Mucosa of rectum (tissue), 2 donors: ENCODE results near the gene SHC4.

Experiments
- H3K27ac ChIP-seq, 2 donors: one replicate each; pipeline ENCODE4 v1.7.0; 2013; ENCODE audit warnings: inconsistent platforms in 2 of 2, low read depth in 2 of 2, low read length in 2 of 2
- H3K27me3 ChIP-seq, 2 donors: one replicate each; pipeline ENCODE4 v1.7.0; 2013; ENCODE audit warnings: low read length in 2 of 2; ENCODE audit not compliant: control insufficient read depth in 2 of 2, insufficient read depth in 2 of 2
- H3K36me3 ChIP-seq, 2 donors: one replicate each; pipeline ENCODE4 v1.7.0; 2013; ENCODE audit warnings: low read length in 2 of 2; ENCODE audit not compliant: control insufficient read depth in 2 of 2, insufficient read depth in 2 of 2
- H3K4me1 ChIP-seq, 2 donors: one replicate each; pipeline ENCODE4 v1.7.0; 2013; ENCODE audit warnings: low read length in 2 of 2, mild to moderate bottlenecking in 1 of 2; ENCODE audit not compliant: control insufficient read depth in 2 of 2, insufficient read depth in 2 of 2
- H3K4me3 ChIP-seq, 2 donors: one replicate each; pipeline ENCODE4 v1.7.0; 2013; ENCODE audit warnings: low read length in 2 of 2
- H3K9ac ChIP-seq, 2 donors: one replicate each; pipeline ENCODE4 v1.7.0; 2013; ENCODE audit warnings: low read length in 2 of 2, low read depth in 1 of 2, mild to moderate bottlenecking in 1 of 2
- H3K9me3 ChIP-seq, 2 donors: one replicate each; pipeline ENCODE4 v1.7.0; 2013; ENCODE audit warnings: low read length in 2 of 2; ENCODE audit not compliant: control insufficient read depth in 2 of 2
- donor health status: healthy.
- donor health status: Normal muscosa, but diverticular disease.

Gene SHC4

DNA sequence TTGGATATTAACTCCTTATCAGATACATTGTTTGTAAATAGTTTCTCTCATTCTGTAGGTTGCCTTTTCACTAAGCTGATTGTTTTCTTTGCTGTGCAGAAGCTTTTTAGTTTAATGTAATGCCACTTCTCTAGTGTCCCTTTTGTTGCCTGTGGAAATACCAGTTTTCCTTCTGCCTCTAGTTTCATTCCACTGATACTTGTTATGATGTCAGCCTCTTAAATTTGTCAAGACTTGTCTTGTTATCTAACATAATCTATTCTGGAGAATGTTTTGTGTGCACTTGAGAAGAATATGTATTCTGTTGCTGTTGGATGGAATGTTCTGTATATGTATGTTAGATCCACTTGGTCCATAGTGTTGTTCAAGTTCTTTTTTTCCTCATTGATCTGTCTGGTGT, 134.8 kb downstream of the SHC4 start:
- Histone ChIP-seq H3K36me3 (no peaks in the 10 kb centered on the region), H3K4me3 (no peak overlapping the region), H3K27ac (no peak overlapping the region), H3K9me3 (no peaks in the 10 kb centered on the region), H3K27me3 (no peaks in the 10 kb centered on the region), H3K4me1 (no peaks in the 10 kb centered on the region), H3K9ac (no peak overlapping the region)

GRCh38 chr15:48828471-48828870, 135.2 kb downstream of the SHC4 start:
- Histone ChIP-seq H3K4me1 (no peaks in the 10 kb centered on the region), H3K4me3 (no peak overlapping the region), H3K36me3 (no peaks in the 10 kb centered on the region), H3K27me3 (no peaks in the 10 kb centered on the region), H3K27ac (no peak overlapping the region), H3K9ac (no peak overlapping the region), H3K9me3 (no peaks in the 10 kb centered on the region)

- H3K36me3 ChIP-seq = no peaks in the 10 kb centered on the region
- no peak overlapping the region for H3K9ac ChIP-seq
- H3K27ac ChIP-seq = no peak overlapping the region
- no peaks in the 10 kb centered on the region for H3K4me1 ChIP-seq
- H3K9me3 ChIP-seq = no peaks in the 10 kb centered on the region
- no peaks in the 10 kb centered on the region for H3K27me3 ChIP-seq
- no peak overlapping the region for H3K4me3 ChIP-seq
Observed at GRCh38 chr15:48825075-48825474, 138.6 kb downstream of the SHC4 start.

DNA sequence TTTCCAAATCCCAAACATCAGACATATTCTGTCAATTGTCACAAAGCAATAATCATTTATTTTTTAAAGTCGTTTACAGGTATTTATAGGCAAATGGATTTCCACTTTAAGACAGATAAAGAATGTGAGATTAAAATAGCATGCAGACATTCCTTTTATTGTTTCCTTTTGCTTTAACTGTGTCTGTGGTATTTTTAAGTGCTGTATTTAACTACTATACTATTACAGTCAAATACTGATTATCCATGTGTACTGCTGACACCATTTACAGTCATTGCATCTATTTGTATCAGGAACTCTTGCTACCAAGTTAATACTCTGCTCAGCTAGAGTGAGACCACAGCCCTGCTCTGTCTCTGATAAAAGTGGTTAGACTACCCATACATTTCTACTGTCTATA, 140.0 kb downstream of the SHC4 start:
- Histone ChIP-seq H3K9ac (no peak overlapping the region), H3K36me3 (no peaks in the 10 kb centered on the region), H3K9me3 (no peaks in the 10 kb centered on the region), H3K27ac (no peak overlapping the region), H3K27me3 (no peaks in the 10 kb centered on the region), H3K4me3 (no peak overlapping the region), H3K4me1 (no peaks in the 10 kb centered on the region)

DNA sequence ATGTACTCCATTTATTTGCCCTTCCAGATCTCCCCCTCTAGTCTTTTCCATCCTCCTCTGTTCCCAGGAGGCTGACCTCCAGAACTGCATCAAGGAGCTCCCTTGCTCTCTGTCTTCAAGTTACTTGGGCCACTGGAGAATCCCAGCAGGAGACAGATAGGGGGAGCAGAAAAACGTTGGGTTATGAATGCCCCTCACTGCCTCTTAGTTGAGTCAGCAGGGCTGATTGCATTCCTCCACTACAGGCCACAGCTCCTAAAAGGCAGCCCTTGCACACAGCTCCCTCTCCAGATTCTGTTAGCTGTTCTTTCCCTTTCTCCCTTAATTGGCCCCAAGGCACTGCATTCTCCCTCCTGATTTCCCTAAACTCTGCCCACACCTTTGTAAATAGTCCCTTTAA, 140.5 kb downstream of the SHC4 start:
- no peak overlapping the region for H3K9ac ChIP-seq
- H3K27ac ChIP-seq = no peak overlapping the region
- H3K4me3 ChIP-seq = no peak overlapping the region
- no peaks in the 10 kb centered on the region for H3K27me3 ChIP-seq
- H3K9me3 ChIP-seq = no peaks in the 10 kb centered on the region
- no peaks in the 10 kb centered on the region for H3K4me1 ChIP-seq
- H3K36me3 ChIP-seq = no peaks in the 10 kb centered on the region

DNA sequence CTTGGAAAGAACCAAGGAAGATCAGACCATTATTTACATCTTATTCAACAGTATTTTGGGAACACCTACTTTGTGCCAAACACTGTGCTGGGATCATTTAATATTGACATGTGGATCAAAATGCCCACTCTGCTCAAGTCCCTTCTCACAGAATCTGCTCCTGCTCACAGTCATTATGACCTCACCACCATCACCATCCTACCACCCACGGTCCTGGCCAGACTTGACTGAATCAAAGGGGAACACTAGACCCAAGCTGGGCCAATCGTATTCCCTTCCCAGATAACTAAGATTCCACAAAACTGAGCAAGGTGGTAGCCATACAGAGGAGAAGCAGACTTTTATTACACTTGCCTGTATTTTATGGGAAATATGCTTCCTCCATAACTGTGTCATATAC, 149.4 kb downstream of the SHC4 start:
- no peak overlapping the region for H3K27ac ChIP-seq
- H3K4me1 ChIP-seq = peaks cover 0 to 10% of the 10 kb centered on the region in 2 donors
- H3K9ac ChIP-seq = no peak overlapping the region
- H3K4me3 ChIP-seq = no peak overlapping the region
- H3K9me3 ChIP-seq = no peaks in the 10 kb centered on the region
- H3K27me3 ChIP-seq = no peaks in the 10 kb centered on the region
- no peaks in the 10 kb centered on the region for H3K36me3 ChIP-seq

- no peaks in the 10 kb centered on the region for H3K9me3 ChIP-seq
- peak overlapping the region; percentile 75 to 91 for H3K4me3 ChIP-seq
- no peaks in the 10 kb centered on the region for H3K27me3 ChIP-seq
- H3K9ac ChIP-seq = peak overlapping the region; percentile 52 to 62
- H3K27ac ChIP-seq = no peak overlapping the region
- H3K36me3 ChIP-seq = no peaks in the 10 kb centered on the region
- H3K4me1 ChIP-seq = peaks cover 0 to 10% of the 10 kb centered on the region in 2 donors
Observed at GRCh38 chr15:48811325-48811958, 152.3 kb downstream of the SHC4 start.

DNA sequence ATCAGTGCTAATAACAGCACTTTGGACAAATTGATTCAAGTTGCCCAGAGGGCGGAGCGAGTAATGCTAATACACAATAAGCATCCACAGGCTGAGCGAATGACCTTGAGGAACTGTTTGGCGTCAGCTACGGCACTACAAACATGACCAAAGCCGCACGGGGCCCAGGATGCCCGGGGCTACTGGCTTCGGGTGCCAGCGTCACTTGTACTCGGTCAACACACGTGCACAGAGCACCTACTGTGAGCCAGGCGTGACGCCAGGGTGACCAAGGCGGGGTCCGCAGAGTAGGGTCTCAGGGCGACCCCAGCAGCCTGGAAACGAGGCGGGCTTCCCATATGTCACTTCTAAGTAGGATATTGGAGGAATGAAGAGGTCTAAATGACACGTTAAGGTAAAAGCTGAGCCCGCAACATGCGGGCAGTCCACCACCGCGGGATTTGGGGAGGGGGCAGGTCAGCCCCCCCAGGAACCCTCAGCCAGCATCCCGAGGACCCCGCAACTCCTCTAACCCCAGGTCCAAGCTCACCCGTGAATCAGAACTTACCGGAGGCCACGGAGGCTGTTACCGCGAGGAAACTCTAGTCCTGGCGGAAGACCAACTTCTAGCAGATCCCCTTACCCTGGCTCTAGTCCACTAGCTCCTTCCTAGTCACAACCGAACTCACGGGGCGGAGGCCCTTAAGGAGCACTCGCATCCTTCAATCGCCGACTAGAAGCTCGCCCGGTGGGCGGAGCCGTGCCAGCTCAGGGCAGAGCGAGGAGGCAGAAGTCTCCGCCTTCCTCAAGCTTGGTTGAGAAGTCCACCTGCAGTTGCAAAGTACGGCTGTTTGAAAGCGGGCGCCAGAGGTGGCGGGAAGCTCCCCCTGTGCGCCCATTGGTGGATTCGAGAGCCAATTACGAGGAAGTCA, 153.1 kb downstream of the SHC4 start, which contains the start of gene CEP152:
Gene CEP152 (minus strand): TSS at position 656 of the 911 bp plus-strand sequence. CDS start 5,420 bp downstream, outside the sequence.
- Histone ChIP-seq H3K4me3 (peak within 1 kb of the TSS; percentile 75 to 91), H3K27ac (peak within 1 kb of the TSS; percentile 38 to 62), H3K9ac (peak within 1 kb of the TSS; percentile 52 to 83), H3K27me3 (no peaks in the 10 kb centered on the region), H3K4me1 (peaks cover 0 to 10% of the 10 kb centered on the region in 2 donors), H3K9me3 (no peaks in the 10 kb centered on the region), H3K36me3 (no peaks in the 10 kb centered on the region)

- Histone ChIP-seq H3K4me1 (peaks cover 0 to 4% of the 10 kb centered on the region in 2 donors), H3K9ac (no peak overlapping the region), H3K27me3 (no peaks in the 10 kb centered on the region), H3K36me3 (peaks cover 0 to 6% of the 10 kb centered on the region in 2 donors), H3K9me3 (no peaks in the 10 kb centered on the region), H3K27ac (no peak overlapping the region), H3K4me3 (no peak overlapping the region)
Observed at GRCh38 chr15:48806151-48806550, 157.6 kb downstream of the SHC4 start.

GRCh38 chr15:48805591-48805990, 158.1 kb downstream of the SHC4 start:
- H3K4me3 ChIP-seq = no peak overlapping the region
- no peaks in the 10 kb centered on the region for H3K9me3 ChIP-seq
- H3K27me3 ChIP-seq = no peaks in the 10 kb centered on the region
- no peak overlapping the region for H3K9ac ChIP-seq
- H3K36me3 ChIP-seq = peaks cover 0 to 6% of the 10 kb centered on the region in 2 donors
- peaks cover 3 to 4% of the 10 kb centered on the region in 2 donors for H3K4me1 ChIP-seq
- H3K27ac ChIP-seq = no peak overlapping the region
